HG03457 (cell line): ENCODE data around the gene GDF7.
"Not testable (repeated sequence)": the region's sequence is repeated elsewhere in the genome, so short reads cannot be mapped to it uniquely, and the experiment has no call there.

Experiments used
- ATAC-seq: cut with Tn5 transposase; IDR thresholded peaks from one replicate; pipeline ENCODE4 v1.9.1; 2021; ENCODE audit warnings: moderate number of reproducible peaks; ENCODE audit not compliant: unreplicated experiment

GDF7 gene

DNA sequence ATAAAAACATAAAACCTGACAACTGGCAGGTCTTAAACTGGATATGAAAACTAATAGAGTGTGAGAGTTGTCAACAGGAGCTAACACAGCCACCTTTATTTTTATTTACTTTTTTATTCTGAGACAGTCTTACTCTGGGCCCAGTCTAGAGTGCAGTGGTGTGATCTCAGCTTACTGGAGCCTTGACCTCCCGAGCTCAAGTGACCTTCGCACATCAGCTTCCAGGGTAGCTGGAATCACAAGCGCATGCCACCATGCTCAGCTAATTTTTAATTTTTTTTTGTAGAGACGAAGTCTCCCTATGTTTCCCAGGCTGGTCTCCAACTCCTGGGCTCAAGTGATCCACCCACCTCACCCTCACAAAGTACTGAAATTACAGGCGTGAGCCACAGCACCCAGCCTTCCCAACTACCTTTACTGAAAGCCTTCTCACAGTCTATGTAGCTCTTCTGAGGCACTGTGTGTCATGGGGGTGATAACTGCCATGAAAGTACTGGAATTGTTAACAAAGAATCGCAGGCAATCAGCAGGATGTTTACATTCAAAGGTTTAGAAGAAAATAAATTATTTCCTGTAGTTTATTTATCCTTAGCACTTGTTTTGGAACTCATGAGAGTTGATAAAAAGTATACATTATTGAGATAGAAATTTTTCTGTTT lies 24.3 kb downstream of the GDF7 start:
- no peak for ATAC-seq

DNA sequence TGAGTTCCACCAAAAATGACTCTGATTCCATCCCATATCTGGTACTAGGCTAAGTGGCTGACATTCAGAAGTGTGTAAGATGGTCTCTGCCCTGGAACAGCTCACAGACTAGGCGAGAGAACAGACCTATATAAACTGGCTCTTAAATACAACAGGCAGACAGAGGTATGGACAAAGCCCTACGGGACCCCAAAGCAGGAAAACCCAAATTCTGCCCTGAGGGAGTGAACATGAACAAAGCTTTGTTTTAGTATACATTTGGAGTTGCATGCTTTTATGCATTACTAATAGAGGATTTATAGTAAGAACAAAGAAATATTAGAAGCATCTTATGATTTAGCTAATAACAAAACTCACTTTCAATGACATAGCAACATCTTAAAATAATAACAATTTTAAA lies 25.1 kb downstream of the GDF7 start:
- ATAC-seq, result no peak

DNA sequence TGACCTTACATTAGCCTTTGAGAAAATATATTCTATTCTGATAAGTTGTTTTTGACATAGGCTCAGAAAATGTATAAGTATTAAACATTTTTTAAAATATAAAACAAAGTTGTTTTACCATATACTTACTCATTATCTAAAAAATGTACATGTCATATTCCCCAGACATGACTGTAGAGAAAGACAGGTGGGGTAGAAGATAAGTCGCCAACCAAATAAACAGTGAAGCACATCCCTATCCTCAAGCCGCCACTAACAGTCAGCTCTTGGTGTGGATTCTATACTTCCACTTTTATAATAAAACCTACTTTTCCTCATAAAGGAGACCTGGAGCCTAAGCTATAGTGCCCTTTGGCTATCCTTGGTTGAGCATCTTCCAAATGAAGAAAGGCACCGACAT lies 26.4 kb downstream of the GDF7 start:
- no peak for ATAC-seq

DNA sequence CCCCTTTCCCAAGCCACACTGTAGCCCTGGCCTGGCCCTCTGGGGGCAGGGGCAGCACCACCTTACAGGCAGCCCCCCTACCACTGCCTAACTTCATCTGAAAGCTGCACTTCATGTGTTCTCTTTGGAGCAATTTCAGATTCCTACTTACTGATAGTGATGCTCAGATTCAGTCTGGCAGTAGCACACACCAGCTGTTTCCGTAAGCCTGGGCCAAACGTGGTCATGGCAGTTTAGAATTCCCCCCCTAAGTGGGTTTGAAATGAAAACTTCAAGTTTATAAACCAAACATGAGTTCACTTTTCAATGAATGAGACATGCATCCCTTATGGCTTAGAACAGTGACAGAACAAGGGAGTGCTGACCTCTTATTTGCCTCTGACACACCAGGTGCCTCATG lies 29.4 kb downstream of the GDF7 start:
- ATAC-seq, result no peak

DNA sequence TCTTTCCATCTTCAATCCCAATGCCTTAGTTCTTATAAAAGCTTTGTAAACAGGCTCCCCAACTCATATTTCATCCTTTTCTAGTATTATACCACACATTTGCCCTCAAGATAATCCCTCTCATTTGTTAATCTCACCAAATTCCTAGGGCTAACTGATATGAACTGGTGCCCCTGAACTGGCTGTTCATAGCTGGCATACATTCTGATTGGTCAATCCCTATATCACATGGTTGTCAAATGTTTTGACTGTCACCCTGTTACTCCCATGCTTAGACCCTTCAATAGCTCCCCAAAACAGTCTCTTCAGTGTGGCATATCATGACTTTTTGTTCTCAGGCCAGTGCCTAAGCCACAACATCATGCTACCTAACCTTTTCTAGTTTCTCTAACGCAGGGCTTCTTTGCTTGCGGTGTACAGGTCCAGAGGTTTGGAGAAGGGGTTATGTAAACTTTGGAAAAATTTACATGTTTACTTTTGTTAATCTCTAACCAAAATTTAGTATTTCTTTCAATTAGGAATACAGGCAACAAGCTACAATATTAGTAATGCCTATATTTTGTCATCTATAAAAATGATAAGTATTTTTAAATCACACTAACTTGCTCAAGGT lies 30.5 kb downstream of the GDF7 start:
- no peak for ATAC-seq

DNA sequence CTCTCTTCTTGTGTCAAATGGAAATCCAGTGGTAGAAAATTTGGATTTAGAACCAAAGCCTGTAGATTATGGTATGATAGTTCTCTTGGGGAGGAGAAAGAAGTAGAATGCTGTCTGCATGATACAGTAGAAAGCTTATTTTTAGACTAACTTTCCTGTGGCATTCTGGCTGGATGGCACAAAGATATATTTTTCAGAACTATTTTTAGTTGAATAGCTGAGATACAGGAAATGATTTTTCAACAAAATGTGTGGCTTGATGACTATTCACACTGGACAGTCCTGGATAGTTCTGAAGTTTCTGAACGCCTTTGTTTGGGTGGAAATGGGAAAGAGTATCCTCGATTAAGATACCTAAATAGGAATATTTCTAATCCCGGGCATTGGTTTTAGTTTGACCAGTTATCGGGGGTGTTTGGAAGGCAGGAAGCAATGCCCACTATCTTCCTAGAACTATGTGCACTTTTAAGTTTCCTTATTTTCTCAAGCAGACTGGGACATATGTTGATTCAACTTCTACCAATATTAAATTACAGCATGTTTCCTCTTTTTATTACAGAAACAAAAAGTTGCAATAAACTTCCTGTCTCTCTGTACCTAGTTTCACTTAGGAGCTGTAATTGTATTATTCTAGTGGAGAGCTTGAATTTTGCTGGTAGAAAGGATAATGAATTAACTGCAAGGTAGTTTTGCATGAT lies 32.1 kb downstream of the GDF7 start:
- no peak for ATAC-seq

DNA sequence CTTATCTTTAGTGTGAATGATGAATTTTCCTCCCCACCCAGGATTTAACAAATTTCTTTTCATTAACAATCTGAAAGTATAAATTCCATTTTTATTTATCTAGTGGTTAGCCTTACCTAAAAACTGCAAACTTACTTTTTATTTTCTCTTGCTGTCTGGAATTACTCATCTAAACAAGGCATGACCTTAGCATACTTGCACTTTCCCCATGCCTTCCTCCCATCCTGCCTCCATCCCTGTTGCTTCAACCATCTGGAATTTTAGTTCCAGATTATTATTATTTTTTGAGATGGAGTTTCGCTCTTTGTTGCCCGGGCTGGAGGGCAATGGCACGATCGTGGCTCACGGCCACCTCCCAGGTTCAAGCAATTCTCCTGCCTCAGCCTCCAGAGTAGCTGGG lies 35.6 kb downstream of the GDF7 start:
- ATAC-seq, result no peak

DNA sequence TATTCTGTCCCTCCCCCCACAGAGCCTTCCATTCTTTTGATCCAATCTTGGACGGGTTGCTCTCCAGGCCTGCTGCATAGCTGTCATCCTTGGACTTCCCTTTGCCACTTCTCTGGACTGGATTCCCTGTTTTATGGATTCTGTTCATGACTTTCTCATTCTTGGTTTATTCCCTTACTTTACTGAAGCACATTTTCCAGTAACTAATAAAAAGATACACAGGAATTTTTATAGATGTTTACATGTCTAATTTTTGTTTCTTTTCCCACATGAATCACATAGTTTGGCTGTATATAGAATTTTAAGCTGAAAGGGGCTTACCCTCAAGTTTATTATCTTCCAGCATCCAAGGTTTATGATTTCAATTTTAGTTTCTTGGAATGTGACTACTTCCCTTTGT lies 37.9 kb downstream of the GDF7 start:
- ATAC-seq, result no peak

DNA sequence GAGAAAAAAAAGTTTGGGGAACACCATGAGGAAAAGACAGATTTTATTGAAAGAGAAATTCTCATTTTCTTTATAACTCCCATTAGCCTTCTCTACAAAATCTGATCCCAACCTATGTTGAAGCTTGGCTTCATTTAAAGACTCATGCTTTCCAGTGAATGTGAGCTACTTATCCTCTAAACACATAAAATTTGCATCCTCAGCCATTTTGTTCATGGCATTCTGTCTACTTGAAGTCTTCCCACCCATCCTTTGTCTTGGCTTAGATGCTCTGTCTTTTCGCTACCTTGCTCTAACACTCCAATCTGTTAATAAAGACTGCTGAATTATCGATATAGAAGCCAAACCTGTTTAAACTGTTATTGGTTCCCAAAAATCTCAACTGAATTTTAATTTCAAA lies 39.3 kb downstream of the GDF7 start:
- no peak for ATAC-seq

DNA sequence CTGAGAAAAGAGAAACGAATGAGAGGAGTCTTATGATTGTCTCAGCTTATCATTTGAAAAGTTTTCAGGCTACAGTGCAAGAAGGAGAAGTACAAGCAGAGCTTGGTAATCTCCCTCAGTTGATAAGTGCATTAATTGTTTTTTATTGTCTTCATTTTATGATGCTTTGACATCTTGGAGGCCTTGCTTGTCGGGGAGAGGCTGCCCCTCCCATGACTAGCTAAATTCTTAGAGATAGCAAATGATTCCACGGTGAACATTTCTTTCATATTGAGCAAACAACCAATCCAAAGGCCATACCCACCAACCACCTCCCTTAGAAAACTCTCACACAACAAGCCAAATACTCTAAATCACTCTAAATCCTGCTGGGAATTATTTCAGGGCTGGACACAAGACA lies 39.8 kb downstream of the GDF7 start:
- no peak for ATAC-seq

DNA sequence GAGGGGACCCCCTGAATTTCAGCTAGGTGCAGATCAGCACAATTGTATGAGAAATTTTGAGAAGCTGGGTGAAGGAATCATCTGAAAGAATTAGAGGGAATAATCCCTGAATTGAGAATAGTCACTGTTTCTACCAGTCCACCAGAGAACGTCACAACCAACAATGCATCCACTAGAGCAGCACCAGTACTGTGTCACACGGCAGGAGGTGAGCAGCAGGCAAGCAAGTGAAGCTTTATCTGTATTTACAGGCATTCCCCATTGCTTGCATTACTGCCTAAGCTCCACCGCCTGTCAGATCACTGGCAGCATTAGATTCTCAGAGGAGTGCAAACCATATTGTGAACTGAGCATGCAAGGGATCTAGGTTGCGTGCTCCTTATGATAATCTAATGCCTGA lies 40.7 kb downstream of the GDF7 start:
- ATAC-seq, result no peak

DNA sequence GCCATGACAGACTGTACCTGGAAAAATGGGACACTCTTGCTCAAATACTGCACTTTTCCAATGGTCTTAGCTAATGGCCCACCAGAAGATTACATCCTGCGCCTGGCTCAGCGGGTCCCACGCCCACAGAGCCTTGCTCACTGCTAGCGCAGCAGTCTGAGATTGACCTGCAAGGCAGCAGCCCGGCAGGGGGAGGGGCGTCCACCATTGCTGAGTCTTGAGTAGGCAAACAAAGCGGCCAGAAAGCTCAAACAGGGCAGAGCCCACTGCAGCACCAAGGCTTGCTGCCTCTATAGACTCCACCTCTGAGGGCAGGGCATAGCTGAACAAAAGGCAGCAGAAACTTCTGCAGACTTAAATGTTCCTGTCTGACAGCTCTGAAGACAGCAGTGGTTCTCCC lies 44.7 kb downstream of the GDF7 start:
- not testable (repeated sequence) for ATAC-seq

DNA sequence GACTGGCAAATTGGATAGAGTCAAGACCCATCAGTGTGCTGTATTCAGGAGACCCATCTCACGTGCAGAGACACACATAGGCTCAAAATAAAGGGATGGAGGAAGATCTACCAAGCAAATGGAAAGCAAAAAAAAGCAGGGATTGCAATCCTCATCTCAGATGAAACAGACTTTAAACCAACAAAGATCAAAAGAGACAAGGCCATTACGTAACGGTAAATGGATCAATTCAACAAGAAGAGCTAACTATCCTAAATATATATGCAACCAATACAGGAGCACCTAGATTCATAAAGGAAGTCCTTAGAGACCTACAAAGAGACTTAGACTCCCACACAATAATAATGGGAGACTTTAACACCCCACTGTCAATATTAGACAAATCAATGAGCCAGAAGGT lies 46.6 kb downstream of the GDF7 start:
- ATAC-seq, result not testable (repeated sequence)

DNA sequence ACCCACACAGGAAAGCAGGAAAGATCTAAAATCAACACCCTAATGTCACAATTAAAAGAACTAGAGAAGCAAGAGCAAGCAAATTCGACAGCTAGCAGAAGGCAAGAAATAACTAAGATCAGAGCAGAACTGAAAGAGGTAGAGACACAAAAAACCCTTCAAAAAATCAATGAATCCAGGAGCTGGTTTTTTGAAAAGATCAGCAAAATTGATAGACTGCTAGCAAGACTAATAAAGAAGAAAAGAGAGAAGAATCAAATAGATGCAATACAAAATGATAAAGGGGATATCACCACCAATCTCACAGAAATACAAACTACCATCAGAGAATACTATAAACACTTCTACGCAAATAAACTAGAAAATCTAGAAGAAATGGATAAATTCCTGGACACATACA lies 47.5 kb downstream of the GDF7 start:
- ATAC-seq, result not testable (repeated sequence)

DNA sequence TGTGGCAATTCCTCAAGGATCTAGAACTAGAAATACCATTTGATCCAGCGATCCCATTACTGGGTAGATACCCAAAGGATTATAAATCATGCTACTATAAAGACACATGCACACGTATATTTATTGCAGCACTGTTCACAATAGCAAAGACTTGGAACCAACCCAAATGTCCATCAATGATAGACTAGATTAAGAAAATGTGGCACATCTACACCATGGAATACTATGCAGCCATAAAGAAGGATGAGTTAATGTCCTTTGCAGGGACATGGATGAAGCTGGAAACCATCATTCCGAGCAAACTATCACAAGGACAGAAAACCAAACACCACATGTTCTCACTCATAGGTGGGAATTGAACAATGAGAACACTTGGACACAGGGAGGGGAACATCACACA lies 49.2 kb downstream of the GDF7 start:
- not testable (repeated sequence) for ATAC-seq

DNA sequence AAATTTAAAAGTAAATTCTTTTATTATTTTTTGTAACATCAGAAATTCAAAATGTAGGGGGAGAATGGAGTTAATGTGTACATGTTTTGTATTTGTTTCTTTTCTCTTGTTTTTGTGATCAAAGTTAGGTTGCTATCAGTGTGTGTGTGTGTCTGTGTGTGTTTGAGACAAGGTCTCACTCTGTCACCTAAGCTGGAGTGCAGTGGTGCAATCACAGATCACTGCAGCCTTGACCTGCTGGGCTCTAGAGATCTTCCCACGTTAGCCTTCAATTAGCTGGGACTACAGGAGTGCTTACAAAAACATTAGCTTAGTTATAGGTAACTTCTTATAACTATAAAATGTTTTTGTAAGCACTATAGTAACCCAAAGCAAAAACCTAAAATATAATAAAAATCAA lies 50.7 kb downstream of the GDF7 start:
- no peak for ATAC-seq

DNA sequence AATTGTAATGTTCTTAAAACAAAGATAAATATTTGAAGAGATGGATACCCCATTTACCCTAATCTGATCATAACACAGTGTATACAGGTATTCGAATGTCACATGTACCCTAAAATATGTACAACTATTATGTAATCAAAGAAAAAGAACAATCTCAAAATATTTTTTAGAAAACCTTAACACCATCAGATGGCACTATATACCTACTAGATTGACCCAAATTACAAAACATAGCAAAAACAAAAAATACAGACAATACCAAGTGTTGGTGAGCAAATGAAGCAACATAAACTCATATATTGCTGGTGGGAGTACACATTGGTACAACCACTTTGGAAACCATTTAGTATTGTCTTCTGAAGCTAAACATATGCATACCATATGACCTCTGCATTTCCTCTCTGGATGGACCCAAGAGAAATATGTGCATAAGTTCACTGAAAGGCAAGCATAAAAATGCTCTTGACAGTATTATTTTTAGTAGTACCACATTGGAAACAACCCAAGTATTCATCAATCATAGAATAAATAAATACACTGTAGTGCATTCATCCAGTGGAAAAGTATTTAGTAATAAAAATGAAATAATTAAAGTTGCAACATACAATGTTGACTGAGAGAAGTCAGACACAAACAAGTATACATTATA lies 55.8 kb downstream of the GDF7 start:
- no peak for ATAC-seq

DNA sequence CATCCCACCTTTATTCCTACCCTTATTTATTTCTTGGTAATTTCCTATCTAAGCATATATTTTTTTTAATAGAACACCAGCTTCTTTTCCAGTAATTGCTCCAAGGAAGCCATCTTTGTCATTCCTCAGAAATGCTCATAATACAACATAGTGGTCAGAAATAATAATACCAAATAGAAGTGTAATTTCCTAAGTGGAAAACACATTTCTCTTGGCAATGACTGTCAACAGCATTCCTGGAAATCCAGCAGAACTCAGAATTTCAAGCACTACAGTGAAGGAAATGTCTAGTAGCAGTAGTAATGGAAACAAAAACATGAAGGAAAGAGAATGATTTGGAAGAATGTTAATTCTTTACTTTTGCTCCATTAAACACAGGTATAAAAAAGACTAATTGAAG lies 56.6 kb downstream of the GDF7 start:
- no peak for ATAC-seq

DNA sequence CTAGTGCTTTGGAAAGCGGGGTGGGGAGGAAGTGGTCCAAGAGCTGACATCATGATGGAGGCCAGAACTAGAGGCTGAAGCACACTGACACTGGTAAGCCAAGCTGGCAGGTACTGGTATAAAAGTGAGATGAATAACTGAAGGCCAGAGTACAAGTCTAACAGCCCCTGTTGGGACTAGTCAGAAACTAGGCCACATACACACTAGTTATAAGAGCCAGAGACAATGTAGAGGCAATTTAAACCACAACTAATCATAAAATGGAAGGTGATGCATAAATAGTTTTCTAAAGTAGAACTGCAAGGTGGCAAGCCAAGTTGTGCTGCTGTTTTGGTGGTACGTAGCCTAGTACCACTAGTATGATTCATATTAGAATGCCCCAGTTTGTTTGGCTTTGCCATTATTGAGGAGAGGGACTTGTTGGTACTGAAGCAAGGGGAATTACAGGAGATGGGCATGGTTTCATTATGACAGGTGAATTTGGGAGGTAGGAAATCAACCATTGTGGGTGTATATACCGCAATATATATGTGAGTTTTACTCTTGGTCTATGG lies 57.6 kb downstream of the GDF7 start:
- no peak for ATAC-seq

DNA sequence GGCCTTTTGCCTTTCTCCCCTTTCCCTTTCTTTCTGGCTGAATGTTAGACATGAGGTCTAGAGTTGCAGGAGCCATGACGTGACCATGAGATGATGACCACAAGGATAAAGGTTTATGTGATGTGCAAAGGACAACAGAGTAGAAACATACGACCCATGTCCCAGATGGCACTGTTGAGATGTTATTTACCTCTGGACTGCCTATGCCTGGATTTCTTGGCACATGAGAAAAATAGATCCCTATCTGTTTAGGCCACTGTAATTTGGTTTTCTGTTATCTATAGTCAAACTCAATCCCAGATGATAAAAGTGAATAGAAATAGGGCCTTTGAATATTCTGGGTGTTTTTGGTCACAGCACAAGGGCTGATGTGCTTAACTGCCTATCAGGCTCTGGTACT lies 58.8 kb downstream of the GDF7 start:
- no peak for ATAC-seq

DNA sequence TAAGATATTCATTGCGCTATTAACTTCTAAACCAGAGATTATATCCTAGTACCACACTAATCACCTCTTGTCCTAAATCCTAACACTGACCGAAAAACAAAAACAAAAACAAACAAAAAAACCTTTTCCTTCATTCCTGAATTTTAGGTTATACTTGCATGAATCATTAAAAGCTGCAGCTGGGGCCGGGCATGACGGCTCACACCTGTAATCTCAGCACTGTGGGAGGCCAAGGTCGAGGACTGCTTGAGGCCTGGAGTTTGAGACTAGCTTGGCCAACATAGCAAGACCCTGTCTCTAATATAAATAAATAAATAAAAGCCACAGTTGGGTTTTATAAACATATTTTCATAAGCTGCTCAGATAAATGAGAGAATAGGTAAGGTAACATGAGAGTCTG lies 60.0 kb downstream of the GDF7 start:
- no peak for ATAC-seq
